ENCODE measurements around the gene NR1D1.
A peak's percentile ranks its signal among the peaks of the same experiment; 100 is the strongest.
"Not testable (repeated sequence)": the region's sequence is repeated elsewhere in the genome, so short reads cannot be mapped to it uniquely, and the experiment has no call there.

The NR1D1 gene

DNA sequence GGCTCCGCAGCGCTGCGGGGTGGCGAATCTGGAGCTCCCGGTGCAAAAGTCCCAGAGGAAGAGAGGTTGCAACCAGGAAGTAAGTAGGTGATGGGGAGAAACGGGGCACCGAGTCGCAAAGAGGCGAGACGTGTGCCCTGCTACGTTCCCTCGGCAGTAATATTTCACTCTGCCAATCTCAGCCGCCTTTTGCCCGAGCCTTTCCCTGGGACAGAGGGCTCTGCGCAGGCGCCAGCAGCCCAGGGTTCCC is at the start of gene NR1D1:
Gene NR1D1, minus strand, starts transcription at position 171 of the 250 bp plus-strand sequence. CDS start 495 bp downstream, outside the sequence.
- no peak for DNase-seq (ENCODE audit: low read depth in 2 of 2)

GRCh38 chr17:40148527-40148926 is 48.1 kb upstream of the NR1D1 start:
- no peak for DNase-seq (ENCODE audit: low read depth in 2 of 2)

- DNase-seq (ENCODE audit: low read depth in 2 of 2), result no peak
These were observed 45.1 kb upstream of the NR1D1 start for GRCh38 chr17:40145476-40145875.

- not testable (repeated sequence) for DNase-seq (ENCODE audit: low read depth in 2 of 2)
These were observed 42.8 kb upstream of the NR1D1 start for GRCh38 chr17:40143166-40143565.

DNA sequence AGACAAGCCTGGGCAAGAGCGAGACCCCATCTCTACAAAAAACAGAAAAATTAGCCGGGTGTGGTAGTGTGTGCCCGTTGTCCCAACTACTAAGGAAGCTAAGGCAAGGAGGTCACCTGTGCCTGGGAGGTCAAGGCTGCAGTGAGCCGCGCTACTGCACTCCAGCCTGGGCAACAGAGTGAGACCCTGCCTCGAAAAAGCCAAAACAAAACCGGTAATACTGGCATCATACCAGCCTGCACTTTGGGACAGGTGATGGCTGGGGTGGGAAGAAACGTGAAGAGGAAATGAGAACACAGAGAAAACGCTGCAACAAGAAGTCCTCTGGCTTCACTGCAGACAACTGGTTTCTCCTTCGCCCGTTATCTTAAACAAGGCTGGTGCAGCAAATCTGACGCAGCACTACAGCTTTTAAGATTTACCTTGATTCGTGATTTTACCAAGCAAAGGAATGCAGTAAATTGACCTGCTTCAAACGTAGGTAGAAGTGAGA is 39.2 kb upstream of the NR1D1 start:
- no peak for DNase-seq (ENCODE audit: low read depth in 2 of 2)

GRCh38 chr17:40135817-40136216 is 35.4 kb upstream of the NR1D1 start:
- no peak for DNase-seq (ENCODE audit: low read depth in 2 of 2)

DNA sequence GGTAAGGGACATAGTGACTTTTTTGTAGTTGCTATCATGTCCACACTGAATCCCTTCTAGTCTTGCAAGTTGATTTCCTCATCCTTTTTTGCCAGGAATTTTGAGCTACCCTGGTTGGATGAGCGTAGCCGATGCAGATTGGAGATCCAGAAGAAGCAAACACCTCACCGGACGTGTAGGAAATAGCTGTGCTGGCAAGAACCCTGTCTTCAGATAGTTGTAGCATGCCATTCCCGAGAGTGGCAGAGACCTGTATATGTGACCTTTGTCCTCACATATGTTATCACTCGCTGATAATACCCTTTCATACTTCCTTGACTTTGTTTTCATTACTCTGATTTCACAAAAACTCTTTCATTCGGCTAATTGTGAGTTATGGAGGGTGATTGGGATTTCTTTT is 33.8 kb upstream of the NR1D1 start:
- no peak for DNase-seq (ENCODE audit: low read depth in 2 of 2)

DNA sequence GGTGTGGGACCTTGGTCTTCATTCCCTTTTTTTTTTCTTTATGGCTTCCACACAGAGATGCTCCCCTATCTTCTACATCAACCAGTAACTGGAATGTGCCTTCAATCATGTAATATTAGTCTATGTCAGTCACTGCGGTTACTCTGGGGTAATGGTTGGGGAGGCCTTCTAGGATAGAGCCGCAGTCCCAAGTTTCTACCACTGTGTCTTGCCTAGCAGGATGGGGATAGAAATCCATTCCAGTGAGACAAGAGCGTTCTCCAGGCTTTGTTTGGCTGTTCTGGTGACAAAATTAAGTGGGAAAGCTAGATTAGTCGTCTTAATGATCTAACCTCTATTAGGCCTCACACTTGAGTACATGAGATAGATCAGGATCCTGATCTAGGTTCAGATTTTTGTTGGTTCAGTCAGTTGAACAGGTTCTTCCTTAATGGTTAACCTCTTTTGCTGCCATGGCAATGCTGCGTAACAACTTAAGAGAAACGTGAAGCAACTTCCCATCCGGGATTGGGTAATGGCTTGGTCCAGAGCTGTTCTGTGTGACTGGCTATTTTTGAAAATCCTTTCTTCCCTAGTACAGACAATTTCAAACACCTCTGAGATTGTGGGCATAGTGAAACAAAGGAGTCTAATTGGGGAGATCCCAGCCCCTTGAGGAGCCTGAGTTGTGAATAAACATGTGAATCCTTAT is 30.1 kb upstream of the NR1D1 start:
- no peak for DNase-seq (ENCODE audit: low read depth in 2 of 2)

DNA sequence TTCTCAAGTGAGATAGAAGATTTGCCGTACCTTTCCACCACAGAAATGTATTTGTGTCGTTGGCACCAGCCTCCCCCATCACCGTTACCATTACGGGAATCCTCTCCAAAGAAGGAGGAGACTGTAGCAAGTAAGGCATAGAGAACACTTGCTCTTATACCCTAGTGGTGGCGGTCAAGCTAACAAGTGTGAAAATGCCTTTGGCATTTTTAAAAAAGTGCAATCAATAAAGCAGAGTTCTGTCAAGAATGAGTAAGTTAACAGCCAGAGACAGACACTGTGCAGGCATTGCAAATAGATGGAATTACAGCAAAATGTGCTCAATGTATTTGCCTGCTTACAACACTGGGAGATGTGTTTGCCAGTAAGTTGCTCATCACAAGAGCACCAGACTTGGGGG is 29.1 kb upstream of the NR1D1 start:
- no peak for DNase-seq (ENCODE audit: low read depth in 2 of 2)

- DNase-seq (ENCODE audit: low read depth in 2 of 2), result no peak
These were observed 24.1 kb upstream of the NR1D1 start for GRCh38 chr17:40124279-40125141.

- DNase-seq (ENCODE audit: low read depth in 2 of 2), result no peak
These were observed 23.4 kb upstream of the NR1D1 start for GRCh38 chr17:40123811-40124114.

- peak in 1 of 2 donors; percentile 25 for DNase-seq (ENCODE audit: low read depth in 2 of 2)
These were observed 22.8 kb upstream of the NR1D1 start for GRCh38 chr17:40122999-40123810.

DNA sequence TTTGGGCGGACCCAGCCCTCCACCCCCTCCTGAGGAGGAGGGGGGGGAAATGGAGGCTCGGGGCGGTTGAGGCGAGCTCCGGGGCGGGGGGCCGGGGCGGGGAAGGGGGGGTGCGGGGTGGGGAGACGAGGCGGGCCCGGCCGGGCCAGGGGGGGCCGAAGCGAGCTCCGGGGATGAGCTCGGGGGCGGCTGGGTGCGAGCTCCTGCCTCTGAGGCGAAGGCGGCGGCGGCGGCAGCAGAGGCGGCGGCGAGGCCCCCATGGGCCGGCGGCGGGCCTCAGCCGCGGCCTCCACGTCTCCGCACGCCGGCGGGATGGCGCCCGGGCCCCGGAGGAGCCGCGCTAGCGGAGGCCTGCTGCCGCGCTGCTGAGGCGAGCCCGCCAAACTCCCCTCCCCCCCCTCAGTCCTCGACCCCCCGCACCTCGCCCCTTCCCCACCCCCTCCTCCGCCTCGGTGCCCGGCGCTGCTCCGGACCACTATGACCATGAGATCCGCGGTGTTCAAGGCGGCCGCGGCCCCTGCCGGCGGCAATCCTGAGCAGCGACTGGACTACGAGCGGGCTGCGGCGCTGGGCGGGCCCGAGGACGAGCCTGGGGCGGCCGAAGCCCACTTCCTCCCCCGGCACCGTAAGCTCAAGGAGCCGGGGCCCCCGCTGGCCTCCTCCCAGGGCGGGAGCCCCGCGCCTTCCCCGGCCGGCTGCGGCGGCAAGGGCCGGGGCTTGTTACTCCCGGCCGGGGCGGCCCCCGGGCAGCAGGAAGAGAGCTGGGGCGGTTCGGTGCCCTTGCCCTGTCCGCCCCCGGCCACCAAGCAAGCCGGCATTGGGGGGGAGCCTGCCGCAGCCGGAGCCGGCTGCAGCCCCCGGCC is 22.0 kb upstream of the NR1D1 start:
- DNase-seq (ENCODE audit: low read depth in 2 of 2), result peak in 1 of 2 donors; percentile 63

DNA sequence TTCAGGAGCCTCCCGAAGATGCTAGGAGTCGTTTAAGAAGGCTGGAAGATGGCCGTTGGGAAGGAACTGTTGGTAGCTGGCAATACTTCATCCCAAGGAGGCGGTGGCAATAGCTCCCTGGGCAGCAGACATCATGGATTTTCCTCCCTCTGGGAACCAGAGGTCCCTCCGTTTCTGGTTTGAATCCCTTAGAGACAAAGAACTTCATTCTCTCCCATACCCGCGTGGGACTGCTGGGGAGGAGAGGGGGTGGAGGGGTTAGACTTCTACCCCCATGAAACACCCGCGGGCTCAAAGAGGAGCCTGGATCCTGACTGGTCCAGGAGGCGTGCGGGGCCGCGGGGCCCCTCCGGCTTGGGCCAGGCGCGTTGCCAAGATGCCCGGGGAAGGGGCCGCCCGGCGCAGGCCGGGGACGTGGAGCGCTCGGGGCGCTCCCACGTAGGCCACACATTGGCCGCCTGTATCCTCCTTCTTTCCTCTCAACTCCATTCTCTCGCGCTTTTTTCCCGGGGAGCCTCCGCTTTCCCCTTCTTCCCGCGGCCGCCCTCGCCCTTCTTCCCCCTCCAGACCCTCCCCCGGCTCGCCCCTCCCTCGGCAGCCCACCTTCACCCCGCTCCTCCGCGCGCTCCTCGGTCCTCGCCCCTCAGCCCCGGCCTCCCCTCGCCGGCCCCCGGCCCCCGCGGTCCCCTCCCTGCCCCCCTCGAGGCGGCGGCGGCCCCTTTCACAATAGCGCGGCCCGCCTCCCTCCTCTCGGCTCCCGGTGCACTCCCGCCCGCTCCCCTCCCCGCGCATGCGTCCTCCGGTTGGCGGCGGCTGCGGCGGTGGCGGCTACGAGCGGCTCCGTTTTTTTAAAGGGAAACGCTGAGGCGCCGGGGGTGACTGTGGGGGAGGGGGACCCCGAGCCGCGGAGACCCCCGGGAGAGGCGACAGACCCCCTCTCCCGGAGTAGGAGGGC is 21.1 kb upstream of the NR1D1 start, which contains the start of gene MSL1:
Gene MSL1, plus strand, starts transcription at position 791 of the 955 bp plus-strand sequence. CDS start 642 bp downstream, outside the sequence.
- peak; percentile 68 to 83 for DNase-seq (ENCODE audit: low read depth in 2 of 2)

- no peak for DNase-seq (ENCODE audit: low read depth in 2 of 2)
These were observed 14.7 kb upstream of the NR1D1 start for GRCh38 chr17:40115101-40115436.

- DNase-seq (ENCODE audit: low read depth in 2 of 2), result no peak
These were observed 13.5 kb upstream of the NR1D1 start for GRCh38 chr17:40113907-40114245.

DNA sequence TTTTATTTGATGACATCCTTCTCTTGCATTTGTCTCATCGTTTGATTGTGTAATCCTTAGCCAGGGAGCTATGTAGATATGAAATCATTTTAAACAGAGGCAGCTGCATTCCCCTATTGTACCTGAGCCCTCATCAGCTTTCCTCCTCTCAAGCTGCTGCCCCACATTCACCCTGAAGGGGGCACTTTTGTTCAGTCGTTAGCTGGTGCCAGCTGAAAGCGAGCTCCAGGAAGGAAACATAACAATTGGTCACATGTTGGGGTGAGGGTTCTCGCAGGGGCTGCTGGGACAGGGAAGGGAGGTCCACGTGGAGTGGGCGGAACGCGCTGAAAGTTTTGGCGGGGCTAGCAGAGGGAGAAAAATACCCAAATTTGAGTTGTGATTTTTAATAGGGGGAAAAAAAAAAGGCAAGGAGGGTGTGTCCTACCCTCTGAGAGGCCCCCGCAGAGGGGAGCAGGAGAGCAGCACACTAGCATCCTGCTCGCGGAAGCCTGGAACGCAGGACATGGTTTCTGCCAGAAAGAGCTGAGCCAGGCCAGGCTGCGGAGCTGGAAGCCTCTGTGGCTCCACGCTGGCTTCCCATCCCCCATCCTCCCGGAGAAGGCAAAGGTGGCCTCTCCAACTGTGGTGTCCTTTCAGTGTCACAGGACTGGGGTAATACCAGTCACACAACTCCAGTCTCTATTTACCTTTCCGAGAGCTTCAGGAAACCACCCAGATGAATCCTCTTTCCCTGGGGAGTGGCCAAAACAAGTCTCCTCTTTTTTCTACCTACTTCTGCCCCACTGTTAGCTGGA is 12.9 kb upstream of the NR1D1 start:
- peak; percentile 83 to 93 for DNase-seq (ENCODE audit: low read depth in 2 of 2)

DNA sequence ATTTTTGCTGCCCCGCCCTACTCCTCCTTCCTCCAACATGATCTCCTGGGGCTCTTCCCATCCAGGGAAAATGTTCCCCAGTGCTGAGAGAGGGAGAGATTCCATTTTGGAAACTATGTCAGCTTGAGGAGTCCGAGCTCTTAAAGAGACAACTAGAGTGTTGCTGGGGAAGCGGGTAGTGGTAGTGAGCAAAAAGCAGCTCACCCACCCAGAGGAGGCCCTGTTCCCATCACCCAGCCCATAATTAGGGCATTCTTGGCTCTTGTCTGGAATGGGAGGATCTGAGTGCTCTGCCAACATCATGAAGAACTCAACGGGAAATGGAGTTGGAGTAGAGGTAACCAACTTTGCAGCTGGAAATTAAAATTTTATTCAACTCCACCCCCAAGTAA is 12.3 kb upstream of the NR1D1 start:
- no peak for DNase-seq (ENCODE audit: low read depth in 2 of 2)

DNA sequence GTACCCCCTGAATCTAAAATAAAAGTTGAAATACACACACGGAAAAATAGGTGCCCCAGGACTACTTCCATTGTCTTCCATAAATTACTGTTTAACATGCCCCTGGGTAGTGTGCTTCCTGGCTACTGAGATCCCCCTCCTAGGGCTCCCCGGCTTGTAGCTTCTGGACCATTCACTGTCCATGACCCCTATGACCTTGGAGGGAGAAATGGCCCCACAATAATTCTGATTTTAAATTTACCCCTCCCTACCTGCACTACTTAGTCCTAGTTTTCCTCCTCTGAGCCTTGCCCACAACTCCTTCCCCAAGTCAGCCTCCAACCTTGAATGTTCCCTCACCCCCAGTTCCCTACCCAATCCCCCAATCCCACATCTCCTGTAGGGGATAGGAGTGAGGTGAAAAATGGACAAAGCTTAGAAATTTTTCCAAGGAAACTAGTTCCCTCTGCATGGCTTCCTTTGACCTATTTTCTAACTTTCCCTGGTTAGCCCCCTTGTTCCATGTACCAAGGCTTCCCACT is 11.9 kb upstream of the NR1D1 start:
- DNase-seq (ENCODE audit: low read depth in 2 of 2), result no peak

Data from stimulated activated CD8-positive, alpha-beta memory T cell treated with anti-CD3 and anti-CD28 coated beads, Interleukin-7, amount 100 ng/mL, for 4 hours (primary cell).